T47D (cell line): ENCODE results near the gene JAG2.

ENCODE experiments used
- DNase-seq, 2 experiments: peaks; one replicate each; pipeline versions ENCODE4 v3.0.0 to v3.0.0-alpha.2; 2011 to 2012; ENCODE audit warnings: low read depth in 1 of 2, low spot score in 1 of 2
- JUND ChIP-seq: IDR thresholded peaks from 2 replicates; pipeline ENCODE4 v1.6.1; 2012; ENCODE audit warnings: low read depth
- in situ Hi-C: cut with HindIII; loops from 2 replicates; pipeline ENCODE4 v1.10.0; 2016; ENCODE audit warnings: low sequenced_read_pairs, low pct_unique_long_range_greater_than_20kb

JAG2 gene

GRCh38 chr14:105173145-105173544 is 4.6 kb upstream of the JAG2 start:
- no peak for TF ChIP-seq JUND
- DNase-seq: no peak
- in situ Hi-C loops: no loop called here

- TF ChIP-seq JUND: no peak
- in situ Hi-C loops: no loop called here
- no peak for DNase-seq
These were observed 3.9 kb upstream of the JAG2 start for GRCh38 chr14:105172476-105172875.

- TF ChIP-seq JUND: no peak
- in situ Hi-C loops: no loop called here
- no peak for DNase-seq
These were observed 2.6 kb upstream of the JAG2 start for GRCh38 chr14:105171004-105171673.

- in situ Hi-C loops: no loop called here
- TF ChIP-seq JUND: no peak
- DNase-seq: no peak
These were observed 1.4 kb upstream of the JAG2 start for GRCh38 chr14:105169776-105170655.

GRCh38 chr14:105168979-105169507 is 467 bp upstream of the JAG2 start:
- no peak for TF ChIP-seq JUND
- in situ Hi-C loops: no loop called here

GRCh38 chr14:105168093-105168420 is 519 bp downstream of the JAG2 start:
- in situ Hi-C loops: no loop called here
- no peak for TF ChIP-seq JUND
- DNase-seq: no peak

More at GRCh38 chr14:105168979-105169507, 467 bp upstream of the JAG2 start:
- peak; percentile 65 to 74 for DNase-seq

GRCh38 chr14:105167303-105168092 is 1.1 kb downstream of the JAG2 start:
- peak; percentile 73 to 80 for DNase-seq
- in situ Hi-C loops: no loop called here
- TF ChIP-seq JUND: no peak

GRCh38 chr14:105166571-105167302 is 1.8 kb downstream of the JAG2 start:
- TF ChIP-seq JUND: no peak
- in situ Hi-C loops: no loop called here

GRCh38 chr14:105165761-105166485 is 2.7 kb downstream of the JAG2 start:
- TF ChIP-seq JUND: no peak
- in situ Hi-C loops: no loop called here
- no peak for DNase-seq

More at GRCh38 chr14:105166571-105167302, 1.8 kb downstream of the JAG2 start:
- no peak for DNase-seq

GRCh38 chr14:105165134-105165704 is 3.4 kb downstream of the JAG2 start:
- in situ Hi-C loops: no loop called here
- TF ChIP-seq JUND: no peak
- DNase-seq: peak in 1 of 2 experiments; percentile 48

GRCh38 chr14:105163040-105163742 is 5.4 kb downstream of the JAG2 start:
- DNase-seq: no peak
- TF ChIP-seq JUND: no peak
- in situ Hi-C loops: no loop called here
